Kidney (tissue), 14 donors: ENCODE measurements around the gene ZFP92. TPM values are rescaled to one million over a fixed set of nuclear protein-coding genes. Genes with fewer than 3 reads are reported as not detected.

Experiments used
- DNase-seq, 5 donors: peaks; one replicate each; pipeline ENCODE4 v3.0.0-alpha.2; 2013 to 2020
- FAIRE-seq: peaks from 2 replicates; lab custom pipeline; 2012; peaks lifted over from hg19 to GRCh38; lab: Jason Lieb, UNC
- H3K27ac ChIP-seq, 2 donors: one replicate each; pipeline ENCODE4 v1.7.0; 2013; ENCODE audit warnings: low read depth in 2 of 2, low read length in 2 of 2, inconsistent platforms in 1 of 2
- H3K27me3 ChIP-seq: one replicate; pipeline ENCODE4 v1.7.1; 2013; ENCODE audit warnings: low read length, inconsistent platforms; ENCODE audit not compliant: control insufficient read depth, insufficient read depth
- H3K36me3 ChIP-seq, 3 donors: one replicate each; pipeline versions ENCODE4 v1.7.0 to v1.7.1; 2013; ENCODE audit warnings: low read length in 3 of 3, control low read depth in 1 of 3, inconsistent platforms in 1 of 3; ENCODE audit not compliant: insufficient read depth in 3 of 3, control insufficient read depth in 2 of 3
- H3K4me1 ChIP-seq, 3 donors: one replicate each; pipeline versions ENCODE4 v1.7.0 to v1.7.1; 2013; ENCODE audit warnings: low read length in 3 of 3, inconsistent platforms in 1 of 3, low read depth in 1 of 3; ENCODE audit not compliant: control insufficient read depth in 2 of 3, insufficient read depth in 2 of 3
- H3K4me3 ChIP-seq, 3 donors: one replicate each; pipeline versions ENCODE4 v1.7.0 to v1.8.1; 2013; ENCODE audit warnings: low read length in 3 of 3, control low read depth in 1 of 3, inconsistent platforms in 1 of 3
- H3K9ac ChIP-seq, 3 donors: one replicate each; pipeline versions ENCODE4 v1.7.0 to v1.7.1; 2013; ENCODE audit warnings: low read length in 3 of 3, control low read depth in 1 of 3, inconsistent platforms in 1 of 3
- H3K9me3 ChIP-seq, 3 donors: one replicate each; pipeline versions ENCODE4 v1.7.0 to v1.7.1; 2013; ENCODE audit warnings: low read length in 3 of 3, control low read depth in 1 of 3, inconsistent platforms in 1 of 3; ENCODE audit not compliant: control insufficient read depth in 2 of 3, insufficient read depth in 1 of 3
- CTCF ChIP-seq: IDR thresholded peaks from 3 replicates; pipeline ENCODE4 v1.5.1; 2012; ENCODE audit warnings: mild to moderate bottlenecking, moderate library complexity, borderline replicate concordance; ENCODE audit not compliant: insufficient read depth; ENCODE audit errors: extremely low read depth
- intact Hi-C: fragments of 100-400 bp; cut with DNase I; formaldehyde crosslinking; loops from one replicate; pipeline ENCODE4 v1.11.1; 2022
- polyA plus RNA-seq: library from polyadenylated mRNA; stranded (reverse); fragments of 350-450 nt; fragmentation: Illumina TruSeq; extraction: RNeasy Lipid Tissue Mini Kit (QIAGEN cat#74804); gene quantifications from one replicate; pipeline ENCODE4 v1.2.3, GENCODE V29; 2014; ENCODE audit warnings: low read depth, low replicate concordance; ENCODE audit not compliant: insufficient read depth
- total RNA-seq: library from RNA; stranded (reverse); fragmentation: NEBNext Ultra II Directional; extraction: Animal tissue kit (Norgen Biotek cat#: 25700); gene quantifications from one replicate; pipeline ENCODE4 v1.2.1, GENCODE V29; 2021
- donor health status: control.
- donor health status: control.
- donor health status: control.
- donor health status: control.
- donor health status: control.
- donor health status: DM: yes; HTN: yes; CAD: no.
- donor health status: Normal renal cell carcinoma (clear cell type).

Gene ZFP92
- total and polyA plus RNA-seq, 2 donors from 2014 or later = 0.47 to 0.91 TPM

- Histone ChIP-seq H3K27ac (no peak overlapping the region), H3K36me3 (no peaks in the 10 kb centered on the region), H3K4me1 (no peaks in the 10 kb centered on the region), H3K9ac (no peak overlapping the region), H3K4me3 (no peak overlapping the region), H3K9me3 (no peaks in the 10 kb centered on the region), H3K27me3 (no peaks in the 10 kb centered on the region)
- intact Hi-C loops = no loop called here
- FAIRE-seq (no peak), DNase-seq (no peak)
- no peak for TF ChIP-seq CTCF
These were observed 34.0 kb downstream of the ZFP92 start for GRCh38 chrX:153445106-153445855.

GRCh38 chrX:153445856-153446635 is 34.8 kb downstream of the ZFP92 start, which contains the start of gene TREX2:
TREX2 (minus strand) TSS chrX:153446056; CDS start chrX:153445430, 626 bp downstream.
- FAIRE-seq = no peak
- no peaks in the 10 kb centered on the region for H3K9me3 ChIP-seq
- H3K4me3 ChIP-seq = no peak within 1 kb of the TSS
- no peaks in the 10 kb centered on the region for H3K27me3 ChIP-seq
- no peak for DNase-seq
- no peak within 1 kb of the TSS for H3K27ac ChIP-seq
- intact Hi-C loops = no loop called here
- H3K4me1 ChIP-seq = no peaks in the 10 kb centered on the region
- no peaks in the 10 kb centered on the region for H3K36me3 ChIP-seq
- H3K9ac ChIP-seq = no peak within 1 kb of the TSS
- no peak for TF ChIP-seq CTCF

GRCh38 chrX:153446636-153446936 is 35.3 kb downstream of the ZFP92 start:
- Histone ChIP-seq H3K27me3 (no peaks in the 10 kb centered on the region), H3K27ac (no peak overlapping the region), H3K4me3 (no peak overlapping the region), H3K9ac (no peak overlapping the region), H3K36me3 (no peaks in the 10 kb centered on the region), H3K4me1 (no peaks in the 10 kb centered on the region), H3K9me3 (no peaks in the 10 kb centered on the region)
- intact Hi-C loops = no loop called here
- DNase-seq = no peak
- no peak for FAIRE-seq
- no peak for TF ChIP-seq CTCF
